GM21526 (cell line): ENCODE data around the gene NAA60.
A peak's percentile ranks its signal among the peaks of the same experiment; 100 is the strongest.

Experiments used
- ATAC-seq: cut with Tn5 transposase; IDR thresholded peaks from one replicate; pipeline ENCODE4 v1.9.1; 2021; ENCODE audit warnings: moderate library complexity; ENCODE audit not compliant: unreplicated experiment, low FRiP score

Gene NAA60

GRCh38 chr16:3443108-3444031, at the start of gene NAA60, which contains the start of gene ZNF597:
TSS of gene NAA60 (plus strand) at chr16:3443680. CDS start at chr16:3476228, 32,548 bp downstream.
TSS of gene ZNF597 (minus strand) at chr16:3443504. CDS start at chr16:3443153, 351 bp downstream.
- ATAC-seq = peak; percentile 76

- no peak for ATAC-seq
These were observed 43.1 kb upstream of the NAA60 start for GRCh38 chr16:3400446-3400778.

GRCh38 chr16:3400779-3401688, 42.4 kb upstream of the NAA60 start, which contains the start of the genes ZNF174 and ZSCAN32:
TSS of gene ZNF174 (plus strand) at chr16:3401215. CDS start at chr16:3402005, 790 bp downstream.
TSS of gene ZSCAN32 (minus strand) at chr16:3401004. CDS start at chr16:3397557, 3,447 bp downstream.
- peak; percentile 96 for ATAC-seq

GRCh38 chr16:3401719-3402397, 41.6 kb upstream of the NAA60 start:
- ATAC-seq = no peak

GRCh38 chr16:3408561-3409197, 34.8 kb upstream of the NAA60 start:
- ATAC-seq = no peak

GRCh38 chr16:3413730-3414379, 29.6 kb upstream of the NAA60 start:
- ATAC-seq = no peak

GRCh38 chr16:3431779-3432219, 11.7 kb upstream of the NAA60 start:
- no peak for ATAC-seq

GRCh38 chr16:3434373-3434772, 9.1 kb upstream of the NAA60 start:
- ATAC-seq = no peak

- ATAC-seq = no peak
These were observed 3.8 kb upstream of the NAA60 start for GRCh38 chr16:3439637-3440036.

GRCh38 chr16:3444032-3444388, 530 bp downstream of the NAA60 start:
- peak; percentile 25 for ATAC-seq

GRCh38 chr16:3454093-3454492, 10.6 kb downstream of the NAA60 start:
- no peak for ATAC-seq

GRCh38 chr16:3454631-3455147, 11.2 kb downstream of the NAA60 start:
- no peak for ATAC-seq

- peak; percentile 68 for ATAC-seq
These were observed 14.2 kb downstream of the NAA60 start for GRCh38 chr16:3457434-3458252.

- ATAC-seq = peak; percentile 16
These were observed 14.9 kb downstream of the NAA60 start for GRCh38 chr16:3458278-3458851.

GRCh38 chr16:3458852-3459361, 15.4 kb downstream of the NAA60 start:
- no peak for ATAC-seq

GRCh38 chr16:3459401-3460090, 16.1 kb downstream of the NAA60 start:
- no peak for ATAC-seq

- no peak for ATAC-seq
These were observed 16.6 kb downstream of the NAA60 start for GRCh38 chr16:3460121-3460520.
